A549 (cell line): ENCODE results near the gene ARL3. TPM values are rescaled to one million over a fixed set of nuclear protein-coding genes. Genes with fewer than 3 reads are reported as not detected.

ENCODE experiments used
- BHLHE40 ChIP-seq: IDR thresholded peaks from 2 replicates; pipeline ENCODE4 v1.6.1; 2012; ENCODE audit warnings: low read depth, low read length, inconsistent platforms
- CBX2 ChIP-seq: fragments of 200-600 bp; sonication (generic); IDR thresholded peaks from 2 replicates; pipeline ENCODE4 v1.6.1; 2016; ENCODE audit warnings: low read depth, mild to moderate bottlenecking, borderline replicate concordance
- CHD2 ChIP-seq: fragments of 150-350 bp; IDR thresholded peaks from 2 replicates; pipeline ENCODE4 v1.6.1; 2014; ENCODE audit warnings: low read length; ENCODE audit not compliant: partially characterized antibody
- EHF ChIP-seq: fragments of 250-450 bp; sonication (Bioruptor Pico); IDR thresholded peaks from 2 replicates; pipeline ENCODE4 v1.5.0; 2020; ENCODE audit warnings: mild to moderate bottlenecking
- EHMT2 ChIP-seq: fragments of 200-600 bp; sonication (generic); IDR thresholded peaks from 2 replicates; pipeline ENCODE4 v1.6.1; 2016; ENCODE audit warnings: antibody characterized with exemption, low read depth, mild to moderate bottlenecking, moderate library complexity
- HOXA7 ChIP-seq: fragments of 250-450 bp; sonication (Bioruptor Pico); IDR thresholded peaks from 2 replicates; pipeline ENCODE4 v1.5.0; 2020; ENCODE audit warnings: mild to moderate bottlenecking, moderate library complexity
- HOXB13 ChIP-seq: fragments of 250-450 bp; sonication (Bioruptor Pico); IDR thresholded peaks from 2 replicates; pipeline ENCODE4 v1.5.0; 2020; ENCODE audit warnings: low read depth, mild to moderate bottlenecking, moderate library complexity
- JUNB ChIP-seq: fragments of >200 bp; sonication (Bioruptor Twin); formaldehyde crosslinking; IDR thresholded peaks from 2 replicates; pipeline ENCODE4 v1.6.1; 2016
- NPAS2 ChIP-seq: fragments of 250-450 bp; sonication (Bioruptor Pico); IDR thresholded peaks from 2 replicates; pipeline ENCODE4 v1.8.0; 2022; ENCODE audit warnings: mild to moderate bottlenecking, moderate library complexity, borderline replicate concordance
- NR3C1 ChIP-seq: fragments of >200 bp; sonication (Bioruptor Twin); formaldehyde crosslinking; IDR thresholded peaks from 3 replicates; pipeline ENCODE4 v1.6.1; 2017
- PHF8 ChIP-seq: fragments of 200-600 bp; sonication (generic); IDR thresholded peaks from 2 replicates; pipeline ENCODE4 v1.6.1; 2016; ENCODE audit warnings: low read depth, mild to moderate bottlenecking, antibody characterized with exemption, moderate library complexity, borderline replicate concordance
- RNF2 ChIP-seq: fragments of 200-600 bp; sonication (generic); IDR thresholded peaks from 2 replicates; pipeline ENCODE4 v1.6.1; 2016; ENCODE audit warnings: low read depth, mild to moderate bottlenecking, antibody characterized with exemption, moderate library complexity, borderline replicate concordance
- polyA plus RNA-seq, 4 experiments: library from polyadenylated mRNA; depleted of rRNA in 3 of 4; stranded (reverse); fragments of >200 nt; fragmentation: RNase III in 1 of 4; extraction: RNeasy Plus Mini Kit Qiagen cat#74134 plus additional on column Dnase treatment in 1 of 4; gene quantifications; 2 replicates in 3 of 4; 3 replicates in 1 of 4; pipeline ENCODE4 v1.2.3, GENCODE V29; 2011 to 2017
- TF ChIP-seq, protein P1 (sequence below): fragments of 200-600 bp; sonication (generic); IDR thresholded peaks from 2 replicates; pipeline ENCODE4 v1.6.1; 2016; ENCODE audit warnings: antibody characterized with exemption, mild to moderate bottlenecking, moderate library complexity
- TF ChIP-seq, protein P2 (sequence below): fragments of 250-450 bp; sonication (Bioruptor Pico); IDR thresholded peaks from 2 replicates; pipeline ENCODE4 v1.5.0; 2020; ENCODE audit warnings: low read depth, mild to moderate bottlenecking, moderate library complexity
- TF ChIP-seq, protein P3 (sequence below): fragments of 450-650 bp; IDR thresholded peaks from 2 replicates; pipeline ENCODE4 v1.6.1; 2014; ENCODE audit warnings: antibody characterized with exemption
- TF ChIP-seq, protein P4 (sequence below): fragments of 150-350 bp; IDR thresholded peaks from 2 replicates; pipeline ENCODE4 v1.6.1; 2014; ENCODE audit warnings: low read depth, mild to moderate bottlenecking, low read length
- TF ChIP-seq, protein P5 (sequence below): fragments of >200 bp; sonication (Bioruptor Twin); formaldehyde crosslinking; IDR thresholded peaks from 3 replicates; pipeline ENCODE4 v1.6.1; 2016

ARL3 gene
- polyA plus RNA-seq, 2 of the 4 experiments (the other 2 are of a cell fraction): 20.2 to 21.3 TPM

DNA sequence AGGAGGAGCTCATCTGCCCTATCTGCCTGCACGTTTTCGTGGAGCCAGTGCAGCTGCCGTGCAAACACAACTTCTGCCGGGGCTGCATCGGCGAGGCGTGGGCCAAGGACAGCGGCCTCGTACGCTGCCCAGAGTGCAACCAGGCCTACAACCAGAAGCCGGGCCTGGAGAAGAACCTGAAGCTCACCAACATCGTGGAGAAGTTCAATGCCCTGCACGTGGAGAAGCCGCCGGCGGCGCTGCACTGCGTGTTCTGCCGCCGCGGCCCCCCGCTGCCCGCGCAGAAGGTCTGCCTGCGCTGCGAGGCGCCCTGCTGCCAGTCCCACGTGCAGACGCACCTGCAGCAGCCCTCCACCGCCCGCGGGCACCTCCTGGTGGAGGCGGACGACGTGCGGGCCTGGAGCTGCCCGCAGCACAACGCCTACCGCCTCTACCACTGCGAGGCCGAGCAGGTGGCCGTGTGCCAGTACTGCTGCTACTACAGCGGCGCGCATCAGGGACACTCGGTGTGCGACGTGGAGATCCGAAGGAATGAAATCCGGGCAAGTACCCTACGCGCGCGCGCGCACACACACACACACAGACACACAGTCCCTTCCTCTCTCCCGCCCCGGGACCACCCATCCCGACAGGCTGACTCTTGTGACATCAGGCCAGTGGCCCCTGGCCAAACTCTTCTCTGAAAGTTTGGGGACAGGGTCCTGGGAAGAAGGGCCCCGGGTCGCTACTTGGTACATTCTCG is 69.4 kb downstream of the ARL3 start (continued):
- TF ChIP-seq CHD2 (no peak), EHMT2 (no peak), NR3C1 (no peak), NPAS2 (CRISPR knock-in tag) (peak; percentile 86; the same call in 1 of the 2 replicates), BHLHE40 (peak; percentile 10; the same call in 1 of the 2 replicates), JUNB (no peak), RNF2 (peak; percentile 95), EHF (CRISPR knock-in tag) (no peak), HOXB13 (CRISPR knock-in tag) (0 out of 2 replicates have a peak, but pooled peaks have one; percentile 55), PHF8 (no peak; the same call in 1 of the 2 replicates), CBX2 (no peak), HOXA7 (CRISPR knock-in tag) (no peak)
- TF ChIP-seq, protein P1, sequence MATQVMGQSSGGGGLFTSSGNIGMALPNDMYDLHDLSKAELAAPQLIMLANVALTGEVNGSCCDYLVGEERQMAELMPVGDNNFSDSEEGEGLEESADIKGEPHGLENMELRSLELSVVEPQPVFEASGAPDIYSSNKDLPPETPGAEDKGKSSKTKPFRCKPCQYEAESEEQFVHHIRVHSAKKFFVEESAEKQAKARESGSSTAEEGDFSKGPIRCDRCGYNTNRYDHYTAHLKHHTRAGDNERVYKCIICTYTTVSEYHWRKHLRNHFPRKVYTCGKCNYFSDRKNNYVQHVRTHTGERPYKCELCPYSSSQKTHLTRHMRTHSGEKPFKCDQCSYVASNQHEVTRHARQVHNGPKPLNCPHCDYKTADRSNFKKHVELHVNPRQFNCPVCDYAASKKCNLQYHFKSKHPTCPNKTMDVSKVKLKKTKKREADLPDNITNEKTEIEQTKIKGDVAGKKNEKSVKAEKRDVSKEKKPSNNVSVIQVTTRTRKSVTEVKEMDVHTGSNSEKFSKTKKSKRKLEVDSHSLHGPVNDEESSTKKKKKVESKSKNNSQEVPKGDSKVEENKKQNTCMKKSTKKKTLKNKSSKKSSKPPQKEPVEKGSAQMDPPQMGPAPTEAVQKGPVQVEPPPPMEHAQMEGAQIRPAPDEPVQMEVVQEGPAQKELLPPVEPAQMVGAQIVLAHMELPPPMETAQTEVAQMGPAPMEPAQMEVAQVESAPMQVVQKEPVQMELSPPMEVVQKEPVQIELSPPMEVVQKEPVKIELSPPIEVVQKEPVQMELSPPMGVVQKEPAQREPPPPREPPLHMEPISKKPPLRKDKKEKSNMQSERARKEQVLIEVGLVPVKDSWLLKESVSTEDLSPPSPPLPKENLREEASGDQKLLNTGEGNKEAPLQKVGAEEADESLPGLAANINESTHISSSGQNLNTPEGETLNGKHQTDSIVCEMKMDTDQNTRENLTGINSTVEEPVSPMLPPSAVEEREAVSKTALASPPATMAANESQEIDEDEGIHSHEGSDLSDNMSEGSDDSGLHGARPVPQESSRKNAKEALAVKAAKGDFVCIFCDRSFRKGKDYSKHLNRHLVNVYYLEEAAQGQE: no peak
- TF ChIP-seq, protein P2, sequence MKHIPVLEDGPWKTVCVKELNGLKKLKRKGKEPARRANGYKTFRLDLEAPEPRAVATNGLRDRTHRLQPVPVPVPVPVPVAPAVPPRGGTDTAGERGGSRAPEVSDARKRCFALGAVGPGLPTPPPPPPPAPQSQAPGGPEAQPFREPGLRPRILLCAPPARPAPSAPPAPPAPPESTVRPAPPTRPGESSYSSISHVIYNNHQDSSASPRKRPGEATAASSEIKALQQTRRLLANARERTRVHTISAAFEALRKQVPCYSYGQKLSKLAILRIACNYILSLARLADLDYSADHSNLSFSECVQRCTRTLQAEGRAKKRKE (CRISPR knock-in tag): 0 out of 2 replicates have a peak, but pooled peaks have one; percentile 8
- TF ChIP-seq, protein P3, sequence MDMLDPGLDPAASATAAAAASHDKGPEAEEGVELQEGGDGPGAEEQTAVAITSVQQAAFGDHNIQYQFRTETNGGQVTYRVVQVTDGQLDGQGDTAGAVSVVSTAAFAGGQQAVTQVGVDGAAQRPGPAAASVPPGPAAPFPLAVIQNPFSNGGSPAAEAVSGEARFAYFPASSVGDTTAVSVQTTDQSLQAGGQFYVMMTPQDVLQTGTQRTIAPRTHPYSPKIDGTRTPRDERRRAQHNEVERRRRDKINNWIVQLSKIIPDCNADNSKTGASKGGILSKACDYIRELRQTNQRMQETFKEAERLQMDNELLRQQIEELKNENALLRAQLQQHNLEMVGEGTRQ: peak; percentile 52; the same call in 1 of the 2 replicates
- TF ChIP-seq, protein P4, sequence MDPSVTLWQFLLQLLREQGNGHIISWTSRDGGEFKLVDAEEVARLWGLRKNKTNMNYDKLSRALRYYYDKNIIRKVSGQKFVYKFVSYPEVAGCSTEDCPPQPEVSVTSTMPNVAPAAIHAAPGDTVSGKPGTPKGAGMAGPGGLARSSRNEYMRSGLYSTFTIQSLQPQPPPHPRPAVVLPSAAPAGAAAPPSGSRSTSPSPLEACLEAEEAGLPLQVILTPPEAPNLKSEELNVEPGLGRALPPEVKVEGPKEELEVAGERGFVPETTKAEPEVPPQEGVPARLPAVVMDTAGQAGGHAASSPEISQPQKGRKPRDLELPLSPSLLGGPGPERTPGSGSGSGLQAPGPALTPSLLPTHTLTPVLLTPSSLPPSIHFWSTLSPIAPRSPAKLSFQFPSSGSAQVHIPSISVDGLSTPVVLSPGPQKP: no peak
- TF ChIP-seq, protein P5, sequence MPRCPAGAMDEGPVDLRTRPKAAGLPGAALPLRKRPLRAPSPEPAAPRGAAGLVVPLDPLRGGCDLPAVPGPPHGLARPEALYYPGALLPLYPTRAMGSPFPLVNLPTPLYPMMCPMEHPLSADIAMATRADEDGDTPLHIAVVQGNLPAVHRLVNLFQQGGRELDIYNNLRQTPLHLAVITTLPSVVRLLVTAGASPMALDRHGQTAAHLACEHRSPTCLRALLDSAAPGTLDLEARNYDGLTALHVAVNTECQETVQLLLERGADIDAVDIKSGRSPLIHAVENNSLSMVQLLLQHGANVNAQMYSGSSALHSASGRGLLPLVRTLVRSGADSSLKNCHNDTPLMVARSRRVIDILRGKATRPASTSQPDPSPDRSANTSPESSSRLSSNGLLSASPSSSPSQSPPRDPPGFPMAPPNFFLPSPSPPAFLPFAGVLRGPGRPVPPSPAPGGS: no peak; the same call in 2 of the 3 replicates
- TF ChIP-seq, all 56 proteins: peak for 14
